Activated CD8-positive, alpha-beta memory T cell treated with anti-CD3 and anti-CD28 coated beads, Interleukin-2, amount 50 U/mL, for 48 hours (primary cell): ENCODE measurements around the gene MPV17.
A peak's percentile ranks its signal among the peaks of the same experiment; 100 is the strongest.

Experiments
- DNase-seq: peaks from one replicate; pipeline ENCODE4 v3.0.0-alpha.2; 2020

MPV17 gene

DNA sequence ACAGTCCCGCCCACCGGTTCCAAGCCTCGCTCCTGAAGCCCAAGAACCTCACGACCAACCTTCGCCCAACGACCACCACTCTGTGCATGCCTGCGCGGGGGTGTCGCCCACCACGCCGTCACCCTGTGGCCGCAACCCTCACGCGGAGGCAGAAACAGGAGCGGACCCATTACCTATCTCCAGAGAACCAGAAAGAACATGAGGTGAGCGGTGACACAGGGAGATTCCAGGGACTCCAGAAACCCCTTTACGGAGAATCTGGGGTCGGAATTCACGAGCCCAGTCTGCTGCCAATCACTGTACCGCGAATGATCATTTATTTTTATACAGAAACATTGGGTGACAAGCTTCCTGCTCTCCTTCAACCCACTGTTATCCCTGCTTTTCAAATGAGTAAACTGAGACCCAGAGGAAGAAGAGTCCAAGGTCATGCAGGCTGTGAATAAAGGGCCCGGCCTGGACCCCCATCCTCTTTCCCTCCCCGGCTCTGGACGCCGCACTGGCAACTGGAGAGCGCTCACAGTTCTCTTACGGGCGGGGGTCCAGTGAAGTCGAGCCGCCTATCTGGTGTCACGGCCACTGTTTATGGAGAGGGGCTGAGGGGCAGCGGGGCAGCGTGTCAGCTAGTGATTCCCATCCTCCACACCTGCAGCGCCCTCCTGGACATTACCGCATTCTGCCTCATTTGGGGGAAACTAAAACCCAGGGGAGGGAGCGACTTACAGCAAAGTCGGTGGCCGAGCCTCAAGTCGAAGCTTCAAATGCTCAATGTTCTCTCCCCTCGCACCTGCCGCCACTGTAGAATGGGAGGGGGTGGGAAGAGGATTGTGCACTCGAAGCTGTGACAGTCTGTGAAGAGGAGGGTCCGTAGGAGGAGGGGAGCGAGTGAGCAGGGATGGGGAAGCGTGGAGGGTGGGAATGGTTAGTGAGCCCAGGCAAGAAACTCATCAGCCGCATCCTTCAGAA, 59.3 kb downstream of the MPV17 start:
- no peak for DNase-seq

DNA sequence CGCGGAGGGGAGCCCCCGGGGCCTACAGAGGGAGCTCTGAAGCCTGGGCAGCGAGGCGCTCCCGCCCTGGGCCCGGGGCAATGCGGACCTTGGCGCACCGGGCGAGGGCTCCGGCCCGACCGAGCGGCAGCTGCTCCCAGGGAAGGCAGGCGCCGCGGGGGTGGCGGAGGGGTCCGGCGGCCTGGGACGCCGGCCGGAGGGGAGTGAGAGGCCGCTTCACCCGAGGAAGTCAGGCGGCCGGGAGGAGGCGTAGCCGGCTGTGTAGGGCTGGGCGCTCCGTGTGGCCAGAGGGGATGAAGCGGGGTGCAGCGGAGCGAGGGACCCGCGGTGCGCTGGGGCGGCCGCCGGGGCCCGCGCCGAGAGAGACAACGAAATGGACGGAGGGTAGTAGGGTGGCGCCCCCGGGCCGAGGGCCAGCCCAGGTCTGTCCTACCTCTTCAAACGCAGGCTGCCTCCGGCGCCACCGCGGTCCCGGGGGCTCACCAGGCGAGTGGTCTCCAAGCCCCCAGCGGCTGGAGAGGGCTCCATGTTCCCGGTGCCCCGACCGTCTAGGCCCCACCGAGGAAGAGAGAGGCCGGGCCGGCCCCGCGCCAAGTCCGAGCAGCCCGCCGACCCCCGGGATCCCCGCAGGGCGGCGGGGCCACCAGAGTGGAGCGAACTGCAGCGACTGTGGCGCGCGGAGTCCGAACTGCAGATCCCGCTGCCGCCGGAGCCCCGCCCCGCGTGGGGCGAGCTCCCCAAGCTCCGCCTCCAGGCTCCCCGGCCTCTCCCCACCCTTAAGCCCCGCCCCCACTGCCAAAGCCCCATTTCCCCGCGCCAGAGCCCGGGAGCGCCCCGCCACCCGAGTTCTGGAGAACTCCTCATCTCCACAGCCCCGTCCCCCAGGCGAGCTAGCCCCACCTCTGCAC, 60.3 kb downstream of the MPV17 start, which contains the start of gene SLC30A3:
Gene SLC30A3, minus strand, starts transcription at position 669 of the 908 bp plus-strand sequence. Its CDS starts 141 bp downstream, at position 528.
- DNase-seq, result peak; percentile 84

DNA sequence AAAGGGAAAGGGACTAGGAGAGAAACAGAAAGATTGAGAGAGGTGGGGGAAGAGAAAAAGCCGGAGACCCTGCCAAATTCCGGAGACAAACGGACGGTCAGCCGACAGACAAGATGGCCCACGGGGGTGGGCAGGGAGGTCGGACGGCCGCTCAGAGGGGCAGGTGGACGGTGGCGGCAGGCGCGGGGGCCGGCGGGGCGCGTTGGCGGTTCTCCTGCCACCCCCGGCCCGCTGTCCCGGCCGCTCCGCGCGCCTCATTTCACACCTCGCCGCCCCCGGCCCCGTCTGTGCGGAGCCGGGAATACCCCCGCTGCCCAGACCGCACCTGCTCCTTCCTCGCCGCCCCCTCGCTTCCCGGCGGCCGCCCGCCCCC, 61.0 kb downstream of the MPV17 start:
- no peak for DNase-seq

DNA sequence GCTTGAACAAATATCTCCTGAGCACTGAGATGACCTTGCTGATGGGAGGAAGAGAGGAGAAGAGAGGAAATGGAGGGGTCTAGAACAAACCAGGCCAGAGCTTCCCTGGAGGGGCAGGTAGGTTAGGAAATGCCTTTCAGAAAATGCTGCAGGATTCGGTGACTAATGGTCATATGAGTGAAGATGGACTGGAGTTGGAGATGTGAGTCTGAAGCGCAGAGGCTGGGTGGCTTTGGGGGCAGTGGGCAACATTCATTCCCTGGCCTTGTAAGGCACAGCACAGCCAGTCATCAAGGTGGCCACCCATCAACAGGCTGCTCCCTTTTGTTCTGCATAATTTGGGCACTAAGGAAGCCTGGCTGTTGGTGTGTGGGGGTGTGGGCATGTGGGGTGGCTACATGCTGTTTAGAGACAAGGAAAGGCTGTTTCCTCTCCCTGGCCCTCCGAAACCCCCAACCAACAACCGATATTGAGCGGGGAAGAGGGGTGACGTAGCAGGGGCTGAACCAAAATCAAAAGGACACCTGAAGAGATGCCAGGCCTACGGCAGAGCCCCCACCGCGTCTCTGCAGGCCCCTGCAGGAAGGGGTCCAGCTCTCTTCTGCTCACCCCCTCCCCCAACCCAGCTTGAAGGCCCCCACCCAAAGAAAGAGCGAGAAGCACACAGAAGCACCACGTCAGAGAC, 61.5 kb downstream of the MPV17 start:
- DNase-seq, result no peak
